Cardiac muscle cell (in vitro differentiated cells and primary cell): Measurements from ENCODE around the gene ITPR2. TPM values are rescaled to one million over a fixed set of nuclear protein-coding genes. Genes with fewer than 3 reads are reported as not detected.
A peak's percentile ranks its signal among the peaks of the same experiment; 100 is the strongest.

Experiments
- DNase-seq, 2 donors: peaks; one replicate each; pipeline versions ENCODE4 v3.0.0 to v3.0.0-alpha.2; 2010 to 2017; ENCODE audit warnings: low read depth in 1 of 2, low spot score in 1 of 2
- H3K27ac ChIP-seq: fragments of 200-600 bp; sonication (generic); 2 replicates; pipeline ENCODE4 v1.5.1; 2016
- H3K27me3 ChIP-seq: fragments of 200-600 bp; sonication (generic); 2 replicates; pipeline ENCODE4 v1.6.0; 2016; ENCODE audit warnings: control low read depth
- H3K36me3 ChIP-seq: fragments of 200-600 bp; sonication (generic); 2 replicates; pipeline ENCODE4 v1.5.1; 2016; ENCODE audit warnings: control low read depth
- H3K4me1 ChIP-seq: fragments of 200-600 bp; sonication (generic); 2 replicates; pipeline ENCODE4 v1.8.1; 2017; ENCODE audit warnings: low read depth, mild to moderate bottlenecking, mixed run types
- H3K4me3 ChIP-seq: fragments of 200-600 bp; sonication (generic); 2 replicates; pipeline ENCODE4 v1.5.1; 2016; ENCODE audit warnings: mild to moderate bottlenecking
- H3K9me3 ChIP-seq: fragments of 200-600 bp; sonication (generic); 2 replicates; pipeline ENCODE4 v1.5.1; 2017; ENCODE audit warnings: low read depth, mild to moderate bottlenecking, control low read depth
- CTCF ChIP-seq: IDR thresholded peaks from 2 replicates; pipeline ENCODE4 v1.5.1; 2012; ENCODE audit warnings: low read depth, mild to moderate bottlenecking, low read length
- polyA plus RNA-seq: library from polyadenylated mRNA; unstranded; fragments of >200 nt; fragmentation: Nextera tagmentation; extraction: Ambion mirVana; gene quantifications from 2 replicates; pipeline ENCODE4 v1.2.1, GENCODE V29; 2016
- total RNA-seq: library from RNA; depleted of rRNA; stranded (reverse); fragments of >200 nt; gene quantifications from 2 replicates; pipeline ENCODE4 v1.2.3, GENCODE V29; 2016

Gene ITPR2
- total and polyA plus RNA-seq, 2 experiments from 2014 or later: 4.8 to 5.1 TPM

- Histone ChIP-seq H3K4me1 (peaks cover 19% of the 10 kb centered on the region), H3K27me3 (no peaks in the 10 kb centered on the region), H3K4me3 (no peak overlapping the region), H3K9me3 (no peaks in the 10 kb centered on the region), H3K27ac (peak overlapping the region; percentile 12), H3K36me3 (no peaks in the 10 kb centered on the region)
- DNase-seq: peak in 1 of 2 donors; percentile 48
- no peak for TF ChIP-seq CTCF
Observed at GRCh38 chr12:26744697-26745440, 88.1 kb downstream of the ITPR2 start.

GRCh38 chr12:26744042-26744626 lies 88.9 kb downstream of the ITPR2 start:
- H3K9me3 ChIP-seq: no peaks in the 10 kb centered on the region
- H3K4me1 ChIP-seq: peaks cover 19% of the 10 kb centered on the region
- H3K27me3 ChIP-seq: no peaks in the 10 kb centered on the region
- H3K4me3 ChIP-seq: no peak overlapping the region
- DNase-seq: no peak
- no peak overlapping the region for H3K27ac ChIP-seq
- TF ChIP-seq CTCF: no peak
- no peaks in the 10 kb centered on the region for H3K36me3 ChIP-seq

- TF ChIP-seq CTCF: no peak
- peak overlapping the region; percentile 48 for H3K27ac ChIP-seq
Observed at GRCh38 chr12:26741584-26742227, 91.3 kb downstream of the ITPR2 start.

GRCh38 chr12:26740991-26741390 lies 92.0 kb downstream of the ITPR2 start:
- Histone ChIP-seq H3K27me3 (no peaks in the 10 kb centered on the region), H3K9me3 (no peaks in the 10 kb centered on the region), H3K27ac (peak overlapping the region; percentile 48), H3K4me1 (peaks cover 19% of the 10 kb centered on the region), H3K4me3 (no peak overlapping the region), H3K36me3 (no peaks in the 10 kb centered on the region)
- TF ChIP-seq CTCF: no peak
- no peak for DNase-seq

More at GRCh38 chr12:26741584-26742227, 91.3 kb downstream of the ITPR2 start:
- Histone ChIP-seq H3K27me3 (no peaks in the 10 kb centered on the region), H3K9me3 (no peaks in the 10 kb centered on the region), H3K4me3 (no peak overlapping the region), H3K36me3 (no peaks in the 10 kb centered on the region), H3K4me1 (peaks cover 19% of the 10 kb centered on the region)
- no peak for DNase-seq

GRCh38 chr12:26740348-26740747 lies 92.6 kb downstream of the ITPR2 start:
- DNase-seq: no peak
- H3K4me1 ChIP-seq: peaks cover 18% of the 10 kb centered on the region
- no peaks in the 10 kb centered on the region for H3K36me3 ChIP-seq
- H3K9me3 ChIP-seq: no peaks in the 10 kb centered on the region
- no peaks in the 10 kb centered on the region for H3K27me3 ChIP-seq
- TF ChIP-seq CTCF: no peak
- no peak overlapping the region for H3K27ac ChIP-seq
- H3K4me3 ChIP-seq: no peak overlapping the region
